ENCODE measurements around the gene TSPAN1.

DNA sequence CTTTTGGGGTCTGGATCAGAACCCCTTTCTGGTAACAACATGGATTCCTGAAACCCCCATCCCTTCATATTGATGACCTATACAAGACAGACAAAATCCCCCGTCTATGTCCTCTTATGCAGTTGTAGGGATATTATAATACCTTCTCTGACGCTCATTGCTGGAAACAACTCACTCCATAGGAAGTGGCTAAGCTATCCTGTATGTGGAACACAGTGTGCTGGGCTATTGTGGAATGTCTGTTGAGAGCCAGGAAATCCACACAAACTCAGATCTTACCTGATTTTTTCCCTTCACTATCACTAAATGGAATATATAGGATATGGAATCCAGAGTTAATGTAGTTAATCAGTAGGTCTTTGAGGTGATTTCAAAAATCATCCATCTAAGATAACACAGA, 24.8 kb upstream of the TSPAN1 start:
- TF ChIP-seq, protein P1, sequence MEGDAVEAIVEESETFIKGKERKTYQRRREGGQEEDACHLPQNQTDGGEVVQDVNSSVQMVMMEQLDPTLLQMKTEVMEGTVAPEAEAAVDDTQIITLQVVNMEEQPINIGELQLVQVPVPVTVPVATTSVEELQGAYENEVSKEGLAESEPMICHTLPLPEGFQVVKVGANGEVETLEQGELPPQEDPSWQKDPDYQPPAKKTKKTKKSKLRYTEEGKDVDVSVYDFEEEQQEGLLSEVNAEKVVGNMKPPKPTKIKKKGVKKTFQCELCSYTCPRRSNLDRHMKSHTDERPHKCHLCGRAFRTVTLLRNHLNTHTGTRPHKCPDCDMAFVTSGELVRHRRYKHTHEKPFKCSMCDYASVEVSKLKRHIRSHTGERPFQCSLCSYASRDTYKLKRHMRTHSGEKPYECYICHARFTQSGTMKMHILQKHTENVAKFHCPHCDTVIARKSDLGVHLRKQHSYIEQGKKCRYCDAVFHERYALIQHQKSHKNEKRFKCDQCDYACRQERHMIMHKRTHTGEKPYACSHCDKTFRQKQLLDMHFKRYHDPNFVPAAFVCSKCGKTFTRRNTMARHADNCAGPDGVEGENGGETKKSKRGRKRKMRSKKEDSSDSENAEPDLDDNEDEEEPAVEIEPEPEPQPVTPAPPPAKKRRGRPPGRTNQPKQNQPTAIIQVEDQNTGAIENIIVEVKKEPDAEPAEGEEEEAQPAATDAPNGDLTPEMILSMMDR (conservative IDR thresholded peaks at IDR 0.05): no peak
- TF ChIP-seq EZH2 (IDR thresholded peaks at IDR 0.05; ENCODE audit: low read depth): no peak
